ENCODE measurements around the gene MED27. TPM values are rescaled to one million over a fixed set of nuclear protein-coding genes. Genes with fewer than 3 reads are reported as not detected.

MED27 gene
- total RNA-seq, 2 experiments from 2014 or later = 24.7 to 25.3 TPM

- Mint-ChIP-seq H3K27me3 (ENCODE audit: low read depth) (no peaks in the 10 kb centered on the region), H3K4me1 (ENCODE audit: low read depth) (peaks cover 16% of the 10 kb centered on the region), H3K36me3 (ENCODE audit: low read depth) (peaks cover 9% of the 10 kb centered on the region), H3K4me3 (no peak overlapping the region), H3K27ac (no peak overlapping the region), H3K9me3 (ENCODE audit: insufficient read depth) (no peaks in the 10 kb centered on the region)
- DNase-seq (no peak), ATAC-seq (no peak)
- CTCF ChIA-PET = interaction anchor here (1.4 kb wide), 1 partner anchor 12 kb away, joined by 4 read pairs; no protein-coding TSS in a partner anchor
- POLR2A ChIA-PET = no interaction called here
Measured at GRCh38 chr9:132008855-132009812, 70.5 kb downstream of the MED27 start.

GRCh38 chr9:132008184-132008803, 71.4 kb downstream of the MED27 start:
- peaks cover 18% of the 10 kb centered on the region for H3K4me1 Mint-ChIP-seq (ENCODE audit: low read depth)
- H3K9me3 Mint-ChIP-seq (ENCODE audit: insufficient read depth) = no peaks in the 10 kb centered on the region
- H3K4me3 Mint-ChIP-seq = no peak overlapping the region
- H3K27ac Mint-ChIP-seq = no peak overlapping the region
- ATAC-seq (no peak), DNase-seq (no peak)
- H3K27me3 Mint-ChIP-seq (ENCODE audit: low read depth) = no peaks in the 10 kb centered on the region
- POLR2A ChIA-PET = no interaction called here
- peaks cover 9% of the 10 kb centered on the region for H3K36me3 Mint-ChIP-seq (ENCODE audit: low read depth)
- CTCF ChIA-PET = interaction anchor here (1.4 kb wide), 1 partner anchor 11 kb away, joined by 4 read pairs; no protein-coding TSS in a partner anchor

- H3K4me3 Mint-ChIP-seq = no peak overlapping the region
- ChIA-PET CTCF (interaction anchor here (1.4 kb wide), 1 partner anchor 10 kb away, joined by 4 read pairs; no protein-coding TSS in a partner anchor), POLR2A (no interaction called here)
- no peak for ATAC-seq
- peaks cover 3% of the 10 kb centered on the region for H3K36me3 Mint-ChIP-seq (ENCODE audit: low read depth)
- no peak for DNase-seq
- H3K27me3 Mint-ChIP-seq (ENCODE audit: low read depth) = no peaks in the 10 kb centered on the region
- H3K9me3 Mint-ChIP-seq (ENCODE audit: insufficient read depth) = no peaks in the 10 kb centered on the region
- H3K4me1 Mint-ChIP-seq (ENCODE audit: low read depth) = peaks cover 23% of the 10 kb centered on the region
- H3K27ac Mint-ChIP-seq = peak overlapping the region; percentile 51
Measured at GRCh38 chr9:132007371-132008025, 72.2 kb downstream of the MED27 start.

- H3K27me3 Mint-ChIP-seq (ENCODE audit: low read depth) = no peaks in the 10 kb centered on the region
- ATAC-seq = no peak
Measured at GRCh38 chr9:132006677-132007370, 72.8 kb downstream of the MED27 start.

GRCh38 chr9:132005899-132006298, 73.8 kb downstream of the MED27 start:
- ATAC-seq = no peak
- Mint-ChIP-seq H3K4me1 (ENCODE audit: low read depth) (peaks cover 30% of the 10 kb centered on the region), H3K4me3 (no peak overlapping the region), H3K27me3 (ENCODE audit: low read depth) (no peaks in the 10 kb centered on the region), H3K36me3 (ENCODE audit: low read depth) (peaks cover 5% of the 10 kb centered on the region), H3K27ac (no peak overlapping the region), H3K9me3 (ENCODE audit: insufficient read depth) (no peaks in the 10 kb centered on the region)
- ChIA-PET CTCF (no interaction called here), POLR2A (no interaction called here)
- DNase-seq = no peak

More at GRCh38 chr9:132006677-132007370, 72.8 kb downstream of the MED27 start:
- ChIA-PET CTCF (no interaction called here), POLR2A (no interaction called here)
- no peak overlapping the region for H3K4me3 Mint-ChIP-seq
- H3K4me1 Mint-ChIP-seq (ENCODE audit: low read depth) = peaks cover 29% of the 10 kb centered on the region
- no peaks in the 10 kb centered on the region for H3K9me3 Mint-ChIP-seq (ENCODE audit: insufficient read depth)
- H3K27ac Mint-ChIP-seq = peak overlapping the region; percentile 51
- H3K36me3 Mint-ChIP-seq (ENCODE audit: low read depth) = peaks cover 3% of the 10 kb centered on the region
- peak; percentile 37 for DNase-seq

GRCh38 chr9:132004323-132004722, 75.3 kb downstream of the MED27 start:
- Mint-ChIP-seq H3K4me3 (no peak overlapping the region), H3K9me3 (ENCODE audit: insufficient read depth) (no peaks in the 10 kb centered on the region), H3K4me1 (ENCODE audit: low read depth) (peaks cover 39% of the 10 kb centered on the region), H3K36me3 (ENCODE audit: low read depth) (peaks cover 7% of the 10 kb centered on the region), H3K27me3 (ENCODE audit: low read depth) (no peaks in the 10 kb centered on the region), H3K27ac (no peak overlapping the region)
- ChIA-PET CTCF (no interaction called here), POLR2A (no interaction called here)
- DNase-seq = no peak
- ATAC-seq = no peak

GRCh38 chr9:132003896-132004295, 75.8 kb downstream of the MED27 start:
- POLR2A ChIA-PET = no interaction called here
- no peaks in the 10 kb centered on the region for H3K9me3 Mint-ChIP-seq (ENCODE audit: insufficient read depth)
- no peak for ATAC-seq

GRCh38 chr9:132003319-132003704, 76.4 kb downstream of the MED27 start:
- ChIA-PET POLR2A (no interaction called here), CTCF (no interaction called here)
- peaks cover 41% of the 10 kb centered on the region for H3K4me1 Mint-ChIP-seq (ENCODE audit: low read depth)
- H3K27ac Mint-ChIP-seq = no peak overlapping the region
- H3K27me3 Mint-ChIP-seq (ENCODE audit: low read depth) = no peaks in the 10 kb centered on the region
- peaks cover 7% of the 10 kb centered on the region for H3K36me3 Mint-ChIP-seq (ENCODE audit: low read depth)
- no peak overlapping the region for H3K4me3 Mint-ChIP-seq
- no peak for DNase-seq
- H3K9me3 Mint-ChIP-seq (ENCODE audit: insufficient read depth) = no peaks in the 10 kb centered on the region
- no peak for ATAC-seq

More at GRCh38 chr9:132003896-132004295, 75.8 kb downstream of the MED27 start:
- peaks cover 41% of the 10 kb centered on the region for H3K4me1 Mint-ChIP-seq (ENCODE audit: low read depth)
- no peak overlapping the region for H3K27ac Mint-ChIP-seq
- no peak for DNase-seq
- no peaks in the 10 kb centered on the region for H3K27me3 Mint-ChIP-seq (ENCODE audit: low read depth)
- CTCF ChIA-PET = no interaction called here
- peaks cover 7% of the 10 kb centered on the region for H3K36me3 Mint-ChIP-seq (ENCODE audit: low read depth)
- H3K4me3 Mint-ChIP-seq = no peak overlapping the region

GRCh38 chr9:132002643-132003318, 76.9 kb downstream of the MED27 start:
- POLR2A ChIA-PET = no interaction called here
- ATAC-seq = no peak
- H3K27me3 Mint-ChIP-seq (ENCODE audit: low read depth) = no peaks in the 10 kb centered on the region
- no peaks in the 10 kb centered on the region for H3K9me3 Mint-ChIP-seq (ENCODE audit: insufficient read depth)
- CTCF ChIA-PET = no interaction called here
- no peak overlapping the region for H3K27ac Mint-ChIP-seq
- H3K36me3 Mint-ChIP-seq (ENCODE audit: low read depth) = peaks cover 7% of the 10 kb centered on the region
- DNase-seq = no peak
- H3K4me1 Mint-ChIP-seq (ENCODE audit: low read depth) = peaks cover 41% of the 10 kb centered on the region
- H3K4me3 Mint-ChIP-seq = no peak overlapping the region

GRCh38 chr9:132001567-132001966, 78.1 kb downstream of the MED27 start:
- no peak overlapping the region for H3K27ac Mint-ChIP-seq
- CTCF ChIA-PET = interaction anchor here (0.8 to 1.2 kb wide), 2 partner anchors 11 to 19 kb away, joined by 3 to 4 read pairs; no protein-coding TSS in a partner anchor
- H3K27me3 Mint-ChIP-seq (ENCODE audit: low read depth) = no peaks in the 10 kb centered on the region

GRCh38 chr9:132000659-132001058, 79.0 kb downstream of the MED27 start:
- DNase-seq = no peak
- Mint-ChIP-seq H3K9me3 (ENCODE audit: insufficient read depth) (no peaks in the 10 kb centered on the region), H3K4me3 (no peak overlapping the region), H3K27ac (no peak overlapping the region), H3K36me3 (ENCODE audit: low read depth) (peaks cover 7% of the 10 kb centered on the region), H3K27me3 (ENCODE audit: low read depth) (no peaks in the 10 kb centered on the region), H3K4me1 (ENCODE audit: low read depth) (peaks cover 25% of the 10 kb centered on the region)
- POLR2A ChIA-PET = no interaction called here
- no peak for ATAC-seq
- CTCF ChIA-PET = no interaction called here

More at GRCh38 chr9:132001567-132001966, 78.1 kb downstream of the MED27 start:
- Mint-ChIP-seq H3K9me3 (ENCODE audit: insufficient read depth) (no peaks in the 10 kb centered on the region), H3K36me3 (ENCODE audit: low read depth) (peaks cover 7% of the 10 kb centered on the region), H3K4me1 (ENCODE audit: low read depth) (peaks cover 29% of the 10 kb centered on the region), H3K4me3 (no peak overlapping the region)
- no peak for DNase-seq
- POLR2A ChIA-PET = no interaction called here
- no peak for ATAC-seq
